Prostate gland (tissue), 2 donors: Measurements from ENCODE around the gene MAML3.

Source experiments
- CTCF ChIP-seq, 4 experiments: fragments of 200-600 bp in 2 of 4; fragments of 450-650 bp in 2 of 4; sonication (generic) in 2 of 4; IDR thresholded peaks; 1 replicate in 3 of 4; 2 replicates in 1 of 4; pipeline ENCODE4 v1.5.1; 2016 to 2019; ENCODE audit warnings: antibody characterized with exemption in 4 of 4, mild to moderate bottlenecking in 2 of 4, moderate library complexity in 2 of 4
- POLR2A ChIP-seq: fragments of 450-650 bp; IDR thresholded peaks from one replicate; pipeline ENCODE4 v1.6.1; 2016; ENCODE audit warnings: antibody characterized with exemption, mild to moderate bottlenecking

- no peak for TF ChIP-seq CTCF (IDR thresholded peaks at IDR 0.05)
- no peak for TF ChIP-seq POLR2A
Observed at GRCh38 chr4:140000232-140000631, 153.8 kb downstream of the MAML3 start.
